Tibial nerve (tissue), 4 donors: ENCODE data around the gene PDE6G. TPM values are rescaled to one million over a fixed set of nuclear protein-coding genes. Genes with fewer than 3 reads are reported as not detected.

ENCODE experiments used
- DNase-seq, 2 donors: peaks; one replicate each; pipeline ENCODE4 v3.0.0-alpha.2; 2019; ENCODE audit warnings: low spot score in 2 of 2
- H3K27ac ChIP-seq, 4 donors: fragments of 200-600 bp; sonication (generic) in 3 of 4; one replicate each; pipeline ENCODE4 v1.5.1; 2017 to 2019; ENCODE audit warnings: mild to moderate bottlenecking in 1 of 4
- H3K27me3 ChIP-seq, 2 donors: fragments of 200-600 bp; sonication (generic) in 1 of 2; one replicate each; pipeline versions ENCODE4 v1.5.1 to v1.6.0; 2017 to 2019
- H3K36me3 ChIP-seq, 3 donors: fragments of 200-600 bp; sonication (generic); one replicate each; pipeline ENCODE4 v1.5.1; 2018 to 2019
- H3K4me1 ChIP-seq, 4 donors: fragments of 200-600 bp; sonication (generic) in 3 of 4; one replicate each; pipeline ENCODE4 v1.5.1; 2017 to 2019
- H3K4me3 ChIP-seq, 4 donors: fragments of 200-600 bp; sonication (generic) in 3 of 4; one replicate each; pipeline ENCODE4 v1.5.1; 2017 to 2019; ENCODE audit warnings: mild to moderate bottlenecking in 1 of 4, moderate library complexity in 1 of 4
- H3K9me3 ChIP-seq, 4 donors: fragments of 200-600 bp; sonication (generic) in 3 of 4; one replicate each; pipeline ENCODE4 v1.5.1; 2017 to 2019
- CTCF ChIP-seq, 5 experiments: fragments of 200-600 bp in 3 of 5; fragments of 450-650 bp in 2 of 5; sonication (generic) in 3 of 5; IDR thresholded peaks; one replicate each; pipeline ENCODE4 v1.5.1; 2016 to 2019; ENCODE audit warnings: antibody characterized with exemption in 5 of 5, mild to moderate bottlenecking in 3 of 5, moderate library complexity in 2 of 5
- EP300 ChIP-seq, 2 donors: sonication (generic); formaldehyde crosslinking; IDR thresholded peaks; one replicate each; pipeline ENCODE4 v1.6.1; 2017; ENCODE audit warnings: antibody characterized with exemption in 2 of 2, mild to moderate bottlenecking in 1 of 2
- POLR2A ChIP-seq, 2 donors: fragments of 450-650 bp; IDR thresholded peaks; one replicate each; pipeline ENCODE4 v1.6.1; 2017; ENCODE audit warnings: antibody characterized with exemption in 2 of 2, mild to moderate bottlenecking in 2 of 2, moderate library complexity in 2 of 2
- WGBS, 2 donors: methylation state at CpG; one replicate each; pipeline ENCODE4 v1.1.5; 2018; 5-methylcytosine and 5-hydroxymethylcytosine counted together
- total RNA-seq, 4 donors: library from RNA; depleted of rRNA; stranded (reverse); fragments of >200 nt; gene quantifications; one replicate each; pipeline ENCODE4 v1.1.0, GENCODE V29; 2016

The PDE6G gene
- total RNA-seq, 4 donors from 2014 or later, result not detected

GRCh38 chr17:81616877-81617276 is 39.5 kb downstream of the PDE6G start:
- Histone ChIP-seq H3K27ac (no peak overlapping the region), H3K4me1 (peaks cover 0 to 33% (median 6%) of the 10 kb centered on the region in 4 donors), H3K27me3 (no peaks in the 10 kb centered on the region), H3K36me3 (peaks cover 0 to 69% (median 9%) of the 10 kb centered on the region in 3 donors), H3K4me3 (no peak overlapping the region), H3K9me3 (no peaks in the 10 kb centered on the region)
- 75 to 88% methylated on average over 7 of the region's 7 CpGs for WGBS, 2 donors
- TF ChIP-seq CTCF (IDR thresholded peaks at IDR 0.05) (no peak), EP300 (IDR thresholded peaks at IDR 0.05) (no peak), POLR2A (IDR thresholded peaks at IDR 0.05) (no peak)
- no peak for DNase-seq

- H3K27me3 ChIP-seq, result no peaks in the 10 kb centered on the region
- DNase-seq, result no peak
- H3K4me3 ChIP-seq, result no peak overlapping the region
- peak overlapping the region in 2 of 4 donors; percentile 20 to 65 for H3K27ac ChIP-seq
- no peak for TF ChIP-seq POLR2A (IDR thresholded peaks at IDR 0.05)
- no peak for TF ChIP-seq CTCF (IDR thresholded peaks at IDR 0.05)
- no peak for TF ChIP-seq EP300 (IDR thresholded peaks at IDR 0.05)
- 92 to 95% methylated on average over 4 of the region's 4 CpGs for WGBS, 2 donors
- H3K36me3 ChIP-seq, result peaks cover 0 to 65% (median 0%) of the 10 kb centered on the region in 3 donors
- H3K9me3 ChIP-seq, result no peaks in the 10 kb centered on the region
- H3K4me1 ChIP-seq, result peaks cover 0 to 26% (median 6%) of the 10 kb centered on the region in 4 donors
These were observed 40.9 kb downstream of the PDE6G start for GRCh38 chr17:81615401-81615930.

GRCh38 chr17:81612172-81612970 is 44.0 kb downstream of the PDE6G start:
- H3K27me3 ChIP-seq, result no peaks in the 10 kb centered on the region
- peaks cover 0 to 26% (median 6%) of the 10 kb centered on the region in 4 donors for H3K4me1 ChIP-seq
- WGBS, 2 donors, result 75 to 76% methylated on average over 16 of the region's 16 CpGs
- H3K9me3 ChIP-seq, result no peaks in the 10 kb centered on the region
- H3K27ac ChIP-seq, result no peak overlapping the region
- no peak overlapping the region for H3K4me3 ChIP-seq
- peaks cover 0 to 69% (median 7%) of the 10 kb centered on the region in 3 donors for H3K36me3 ChIP-seq
- TF ChIP-seq POLR2A (IDR thresholded peaks at IDR 0.05) (no peak), EP300 (IDR thresholded peaks at IDR 0.05) (no peak), CTCF (IDR thresholded peaks at IDR 0.05) (no peak)
- no peak for DNase-seq

- Histone ChIP-seq H3K4me1 (peaks cover 0 to 15% (median 3%) of the 10 kb centered on the region in 4 donors), H3K27ac (no peak overlapping the region), H3K36me3 (peaks cover 0 to 78% (median 17%) of the 10 kb centered on the region in 3 donors), H3K27me3 (no peaks in the 10 kb centered on the region), H3K9me3 (no peaks in the 10 kb centered on the region), H3K4me3 (no peak overlapping the region)
- no peak for DNase-seq
- WGBS, 2 donors, result 69 to 74% methylated on average over 19 of the region's 19 CpGs
- TF ChIP-seq CTCF (IDR thresholded peaks at IDR 0.05) (no peak), EP300 (IDR thresholded peaks at IDR 0.05) (no peak), POLR2A (IDR thresholded peaks at IDR 0.05) (no peak)
These were observed 46.6 kb downstream of the PDE6G start for GRCh38 chr17:81609541-81610311.
